Heart left ventricle (tissue), 16 donors: ENCODE results near the gene THPO. TPM values are rescaled to one million over a fixed set of nuclear protein-coding genes. Genes with fewer than 3 reads are reported as not detected.
A peak's percentile ranks its signal among the peaks of the same experiment; 100 is the strongest.

ENCODE experiments used
- ATAC-seq, 4 donors: fragments of 200-7000 bp; cut with Tn5 transposase; one replicate each; pipeline ENCODE4 v1.9.1; 2020 to 2022; ENCODE audit warnings: moderate library complexity in 4 of 4, mild to moderate bottlenecking in 3 of 4, moderate number of reproducible peaks in 1 of 4
- DNase-seq, 5 donors: peaks; one replicate each; pipeline ENCODE4 v3.0.0-alpha.2; 2020
- H3K27ac ChIP-seq, 12 donors: fragments of 200-600 bp; sonication (generic) in 4 of 12; one replicate each; pipeline versions ENCODE4 v1.5.0 to v1.8.0; 2016 to 2022; ENCODE audit warnings: mild to moderate bottlenecking in 2 of 12
- H3K27me3 ChIP-seq, 9 donors: fragments of 200-600 bp; sonication (generic) in 2 of 9; one replicate each; pipeline versions ENCODE4 v1.5.1 to v1.8.0; 2016 to 2022; ENCODE audit warnings: mild to moderate bottlenecking in 3 of 9
- H3K36me3 ChIP-seq, 9 donors: fragments of 200-600 bp; sonication (generic) in 2 of 9; one replicate each; pipeline versions ENCODE4 v1.5.0 to v1.8.0; 2018 to 2022; ENCODE audit warnings: mild to moderate bottlenecking in 2 of 9
- H3K4me1 ChIP-seq, 12 donors: fragments of 200-600 bp; sonication (generic) in 4 of 12; one replicate each; pipeline versions ENCODE4 v1.5.0 to v1.8.0; 2016 to 2022; ENCODE audit warnings: mild to moderate bottlenecking in 3 of 12
- H3K4me3 ChIP-seq, 12 donors: fragments of 200-600 bp; sonication (generic) in 4 of 12; one replicate each; pipeline versions ENCODE4 v1.5.0 to v1.8.0; 2017 to 2022; ENCODE audit warnings: mild to moderate bottlenecking in 9 of 12, moderate library complexity in 4 of 12
- H3K9me3 ChIP-seq, 12 donors: fragments of 200-600 bp; sonication (generic) in 4 of 12; one replicate each; pipeline versions ENCODE4 v1.5.0 to v1.8.0; 2016 to 2022; ENCODE audit warnings: mild to moderate bottlenecking in 1 of 12
- CTCF ChIP-seq, 12 donors: fragments of 200-600 bp; sonication (generic) in 4 of 12; IDR thresholded peaks; one replicate each; pipeline versions ENCODE4 v1.5.0 to v1.8.0; 2018 to 2022; ENCODE audit warnings: antibody characterized with exemption in 12 of 12, mild to moderate bottlenecking in 5 of 12
- POLR2A ChIP-seq, 2 donors: fragments of 450-650 bp; IDR thresholded peaks; one replicate each; pipeline ENCODE4 v1.6.1; 2017; ENCODE audit warnings: antibody characterized with exemption in 2 of 2, mild to moderate bottlenecking in 2 of 2, moderate library complexity in 2 of 2
- WGBS, 4 donors: extraction: QIAGEN DNeasy Blood & Tissue Kit in 2 of 4; methylation state at CpG; one replicate each; pipeline versions ENCODE4 v1.1.5 to v1.1.7; 2013 to 2018; 5-methylcytosine and 5-hydroxymethylcytosine counted together
- intact Hi-C, 10 donors: fragments of 100-400 bp; cut with DNase I; formaldehyde crosslinking; loops; one replicate each; pipeline versions ENCODE4 v1.11.1 to v1.14.2; 2022
- polyA plus RNA-seq, 2 donors: library from polyadenylated mRNA; stranded (reverse); fragments of 200-250 nt; gene quantifications; one replicate each; pipeline ENCODE4 v1.2.3, GENCODE V29; 2013
- total RNA-seq, 9 donors: library from RNA; depleted of rRNA in 2 of 9; stranded (reverse); fragments of >200 nt in 2 of 9; fragmentation: NEBNext Ultra II Directional in 3 of 9; extraction: Animal tissue kit (Norgen Biotek cat#: 25700) in 3 of 9; gene quantifications; one replicate each; pipeline versions ENCODE4 v1.1.0 to v1.2.4, GENCODE V29; 2016 to 2023
- donor health status: ischemic (EF 13 %, LVEDD 7.1; RV severe dilation, severe dysfunction).
- donor health status: healthy with polysubstance abuse.
- donor health status: DM: no; HTN: yes; CAD: no.
- donor health status: DM: no; HTN: no; CAD: no.
- donor health status: ischemic (EF 25% LVEDD 6.9; RV normal size, moderate dysfunction).
- donor health status: ischemic (EF 25% LVEDD 5.7; RV mildly dilated, moderate dysfunction).
- donor health status: healthy.
- donor health status: DM: yes; HTN: yes; CAD: no.
- donor health status: ischemic (EF 35%, LVEDD 5.7; RV mildly dilated, moderate dysfunction).
- donor health status: nonischemic (EF 11% LVEDD 7.7; RV severe dilation, severe dysfunction).
- donor health status: DM: yes; HTN: yes; CAD: no.
- donor health status: PGD.
- donor health status: ischemic (EF 29% LVEDD 5.4; RV normal size, mild dysfunction).
- donor health status: nonischemic (EF 23%, LVEDD 6.1; RV moderate dilation, normal function).

The THPO gene
- total and polyA plus RNA-seq, 11 donors, result 0.12 to 0.68 (median 0.28) TPM; not detected in 5

- TF ChIP-seq POLR2A (IDR thresholded peaks at IDR 0.05) (no peak), CTCF (IDR thresholded peaks at IDR 0.05) (no peak)
- Histone ChIP-seq H3K9me3 (no peaks in the 10 kb centered on the region), H3K36me3 (peaks cover 17 to 96% (median 86%) of the 10 kb centered on the region in 9 donors), H3K4me3 (no peak overlapping the region), H3K27ac (no peak overlapping the region), H3K4me1 (peaks cover 4 to 44% (median 22%) of the 10 kb centered on the region in 12 donors), H3K27me3 (no peaks in the 10 kb centered on the region)
- ATAC-seq (no peak), DNase-seq (peak in 2 of 5 donors; percentile 23 to 36)
- 76 to 92% (median 88%) methylated on average over 8 of the region's 8 CpGs for WGBS, 4 donors
- intact Hi-C loops, result no loop called here
These were observed 54.3 kb downstream of the THPO start for GRCh38 chr3:184323696-184324095.

DNA sequence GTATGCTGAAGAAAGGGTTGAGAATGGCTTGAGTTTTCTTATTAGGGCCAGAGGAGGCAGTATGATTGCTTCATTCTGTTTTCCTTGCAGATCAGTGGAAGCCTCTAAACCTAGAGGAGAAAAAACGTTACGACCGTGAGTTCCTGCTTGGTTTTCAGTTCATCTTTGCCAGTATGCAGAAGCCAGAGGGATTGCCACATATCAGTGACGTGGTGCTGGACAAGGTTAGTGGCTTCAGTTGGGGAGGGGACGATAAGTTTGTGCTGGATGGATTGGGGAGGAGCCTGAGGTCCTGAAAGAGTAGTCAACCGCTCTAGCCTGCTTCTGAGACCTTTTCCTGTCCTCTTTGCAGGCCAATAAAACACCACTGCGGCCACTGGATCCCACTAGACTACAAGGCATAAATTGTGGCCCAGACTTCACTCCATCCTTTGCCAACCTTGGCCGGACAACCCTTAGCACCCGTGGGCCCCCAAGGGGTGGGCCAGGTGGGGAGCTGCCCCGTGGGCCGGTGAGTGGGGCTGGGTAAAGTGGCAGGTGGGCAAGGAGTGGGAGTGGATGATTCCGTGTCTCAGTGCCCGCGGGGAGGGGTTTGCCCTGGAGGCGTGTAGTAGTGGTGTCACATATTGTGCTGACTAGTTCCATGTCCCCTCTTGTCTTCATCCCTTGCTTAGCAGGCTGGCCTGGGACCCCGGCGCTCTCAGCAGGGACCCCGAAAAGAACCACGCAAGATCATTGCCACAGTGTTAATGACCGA is 55.1 kb downstream of the THPO start:
- 83 to 88% (median 86%) methylated on average over 18 to 20 of the region's 20 CpGs for WGBS, 4 donors
- H3K9me3 ChIP-seq, result no peaks in the 10 kb centered on the region
- DNase-seq (peak in 2 of 5 donors; percentile 22 to 25), ATAC-seq (peak in 1 of 4 donors; percentile 4)
- H3K27me3 ChIP-seq, result no peaks in the 10 kb centered on the region
- TF ChIP-seq POLR2A (IDR thresholded peaks at IDR 0.05) (no peak), CTCF (IDR thresholded peaks at IDR 0.05) (no peak)
- no peak overlapping the region for H3K4me3 ChIP-seq
- H3K36me3 ChIP-seq, result peaks cover 15 to 96% (median 83%) of the 10 kb centered on the region in 9 donors
- intact Hi-C loops, result no loop called here
- peaks cover 4 to 52% (median 30%) of the 10 kb centered on the region in 12 donors for H3K4me1 ChIP-seq
- peak overlapping the region in 3 of 12 donors; percentile 6 to 93 (median 14) for H3K27ac ChIP-seq

Other genes starting within 250 kb of the THPO start
- 10 to 100 TPM; 24.5 to 39.0 (median 30.9) TPM for gene EIF2B5, start 242.8 kb downstream of the THPO start, total RNA-seq
- gene EIF2B5, start 242.8 kb downstream of the THPO start, polyA plus RNA-seq, result 10 to 100 TPM; 28.5 to 58.2 TPM
- 10 to 100 TPM; 53.4 to 94.2 (median 70.9) TPM for gene DVL3, start 222.8 kb downstream of the THPO start, total RNA-seq
- 10 to 100 TPM; 36.3 to 59.8 TPM for gene DVL3, start 222.8 kb downstream of the THPO start, polyA plus RNA-seq
- 100 to 1,000 TPM; 225 to 400 (median 337) TPM for gene AP2M1, start 203.4 kb downstream of the THPO start, total RNA-seq
- 100 to 1,000 TPM; 291 to 431 TPM for gene AP2M1, start 203.4 kb downstream of the THPO start, polyA plus RNA-seq
- 10 to 100 TPM; 58.2 to 81.9 (median 69.2) TPM for gene ABCF3, start 192.0 kb downstream of the THPO start, total RNA-seq
- gene ABCF3, start 192.0 kb downstream of the THPO start, polyA plus RNA-seq, result 10 to 100 TPM; 63.4 to 80.5 TPM
- not detected for gene VWA5B2, start 148.6 kb downstream of the THPO start, total RNA-seq
- gene VWA5B2, start 148.6 kb downstream of the THPO start, polyA plus RNA-seq, result under 1 TPM in 1 of 2 donors, not detected in 1; 0.11 TPM
- gene ALG3, start 129.2 kb downstream of the THPO start, total RNA-seq, result 10 to 100 TPM; 10.9 to 49.1 (median 17.0) TPM
- 10 to 100 TPM; 15.5 to 68.1 TPM for gene ALG3, start 129.2 kb downstream of the THPO start, polyA plus RNA-seq
- 1 to 10 TPM in 7 of 9 donors, under 1 TPM in 2; 0.66 to 4.2 (median 2.1) TPM for gene EEF1AKMT4, start 128.5 kb downstream of the THPO start, total RNA-seq
- 10 to 100 TPM in 1 of 2 donors, 1 to 10 TPM in 1; 1.9 to 16.7 TPM for gene EEF1AKMT4, start 128.5 kb downstream of the THPO start, polyA plus RNA-seq
- under 1 TPM in 4 of 9 donors, not detected in 5; 0.17 to 0.37 (median 0.29) TPM for gene CAMK2N2, start 116.7 kb downstream of the THPO start, total RNA-seq
- under 1 TPM in 1 of 2 donors, not detected in 1; 0.14 TPM for gene CAMK2N2, start 116.7 kb downstream of the THPO start, polyA plus RNA-seq
- under 1 TPM in 1 of 9 donors, not detected in 8; 0.10 TPM for gene ECE2, start 102.2 kb downstream of the THPO start, total RNA-seq
- not detected for gene ECE2, start 102.2 kb downstream of the THPO start, polyA plus RNA-seq
- 100 to 1,000 TPM; 198 to 314 (median 232) TPM for gene PSMD2, start 79.0 kb downstream of the THPO start, total RNA-seq
- gene PSMD2, start 79.0 kb downstream of the THPO start, polyA plus RNA-seq, result 100 to 1,000 TPM in 1 of 2 donors, 10 to 100 TPM in 1; 82.3 to 443 TPM
- 100 to 1,000 TPM; 211 to 406 (median 229) TPM for gene EIF4G1, start 63.6 kb downstream of the THPO start, total RNA-seq
- 100 to 1,000 TPM; 178 to 407 TPM for gene EIF4G1, start 63.6 kb downstream of the THPO start, polyA plus RNA-seq
- 10 to 100 TPM; 21.9 to 53.2 (median 30.9) TPM for gene FAM131A, start 40.6 kb downstream of the THPO start, total RNA-seq
- gene FAM131A, start 40.6 kb downstream of the THPO start, polyA plus RNA-seq, result 10 to 100 TPM; 24.1 to 36.9 TPM
- 1 to 10 TPM; 1.3 to 3.6 (median 2.0) TPM for gene CLCN2, start 16.6 kb downstream of the THPO start, total RNA-seq
- 1 to 10 TPM; 1.2 to 2.7 TPM for gene CLCN2, start 16.6 kb downstream of the THPO start, polyA plus RNA-seq
- gene POLR2H, start 16.5 kb downstream of the THPO start, total RNA-seq, result 10 to 100 TPM; 15.2 to 40.3 (median 22.1) TPM
- gene POLR2H, start 16.5 kb downstream of the THPO start, polyA plus RNA-seq, result 10 to 100 TPM; 37.9 to 51.4 TPM
- gene CHRD, start 1.8 kb upstream of the THPO start, total RNA-seq, result 1 to 10 TPM; 2.0 to 7.4 (median 4.8) TPM
- 1 to 10 TPM; 3.9 to 6.3 TPM for gene CHRD, start 1.8 kb upstream of the THPO start, polyA plus RNA-seq
- gene EPHB3, start 183.6 kb upstream of the THPO start, total RNA-seq, result 1 to 10 TPM in 8 of 9 donors, under 1 TPM in 1; 1.00 to 4.6 (median 2.4) TPM
- 1 to 10 TPM; 1.4 TPM for gene EPHB3, start 183.6 kb upstream of the THPO start, polyA plus RNA-seq